ENCODE results near the gene ARAP2.

- TF ChIP-seq EP300 (IDR thresholded peaks at IDR 0.05) (no peak), CTCF (IDR thresholded peaks at IDR 0.05) (no peak)
These were observed 23.5 kb downstream of the ARAP2 start for GRCh38 chr4:36220776-36221175.

Data from gastroesophageal sphincter (tissue), 3 donors.